NCI-H69 (cell line): ENCODE results near the gene GPHN.

ENCODE experiments used
- DNase-seq: peaks from one replicate; lab custom pipeline; 2025; lab: John Stamatoyannopoulos, UW

The GPHN gene

DNA sequence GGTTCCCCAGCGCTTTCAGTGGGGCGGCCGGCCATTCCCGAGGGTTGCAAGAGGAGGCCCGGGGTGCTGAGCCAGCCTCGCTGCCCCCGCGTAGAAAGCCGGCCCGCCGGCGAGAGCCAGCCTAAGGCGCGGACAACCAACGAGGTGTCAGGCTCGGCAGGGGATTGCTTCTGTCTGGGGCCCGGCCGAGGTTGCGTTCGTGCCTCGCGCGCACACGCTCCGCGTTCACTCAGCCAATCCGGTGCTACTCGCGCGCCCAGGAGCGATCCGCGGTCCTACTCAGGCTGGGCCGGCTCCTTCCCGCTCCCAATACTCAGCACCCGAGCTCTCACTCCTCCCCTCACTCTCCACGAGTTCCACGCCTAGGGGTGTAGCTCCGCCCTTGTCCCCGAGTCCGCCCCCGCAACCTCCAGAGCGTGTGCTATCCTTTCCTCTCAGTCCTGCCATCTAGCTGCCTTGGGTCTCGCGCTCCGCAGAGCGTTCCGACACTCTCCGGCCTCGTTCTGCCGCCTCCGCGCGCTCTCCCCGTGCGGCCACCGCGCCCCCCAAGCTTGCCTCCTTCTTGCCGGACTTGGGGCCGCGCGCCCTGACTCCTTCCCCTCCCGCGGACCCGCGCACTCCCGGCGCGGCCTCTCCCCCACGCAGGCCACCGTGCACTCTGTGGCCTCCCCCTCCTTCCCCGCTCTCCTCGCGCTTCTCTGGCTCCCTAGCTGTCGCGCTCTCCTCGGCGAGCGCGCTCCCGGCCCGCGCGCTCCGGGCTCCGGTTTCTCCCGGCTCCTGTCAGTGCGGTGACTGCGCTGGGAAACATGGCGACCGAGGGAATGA, at the start of gene GPHN:
TSS of gene GPHN (plus strand) at position 426 of the 825 bp plus-strand sequence.
- peak; percentile 74 for DNase-seq

DNA sequence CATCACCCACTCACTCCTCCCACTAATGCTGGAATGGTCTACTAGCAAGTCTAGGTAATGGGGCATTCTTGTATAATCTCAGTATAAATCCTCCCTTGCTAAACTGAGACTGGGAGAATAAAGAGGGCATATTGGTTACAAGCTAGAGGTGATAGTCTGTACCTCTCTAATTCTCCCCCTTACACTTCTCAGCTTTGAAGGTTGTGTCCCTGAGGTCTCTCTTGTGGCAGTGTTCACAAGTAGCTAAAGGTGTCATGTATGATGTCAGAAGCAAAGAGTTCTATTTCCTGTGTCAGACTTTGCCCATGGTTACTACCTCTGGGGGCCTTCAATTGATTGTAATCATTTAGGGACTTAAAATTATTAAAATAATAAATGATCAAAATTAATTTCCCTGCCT, 48.3 kb upstream of the GPHN start:
- DNase-seq: no peak

DNA sequence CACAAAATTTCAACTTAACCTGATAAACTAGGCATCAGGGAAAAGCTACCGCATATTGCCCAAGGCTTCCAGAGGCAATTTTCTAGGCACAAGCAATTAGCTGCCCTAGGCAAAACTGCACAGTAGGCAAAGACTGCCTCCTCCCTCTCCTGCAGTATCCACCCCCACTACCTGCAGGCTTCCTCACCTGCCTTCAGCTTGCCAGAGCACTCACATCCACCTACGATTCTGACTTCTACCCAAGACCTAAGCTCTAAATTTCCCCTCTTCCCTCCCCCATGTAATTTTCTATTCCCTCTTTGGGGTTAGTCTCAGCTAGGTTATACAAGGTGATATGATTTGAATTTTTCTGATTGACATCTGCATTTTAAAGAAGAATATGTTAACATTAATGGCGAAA, 43.7 kb upstream of the GPHN start:
- DNase-seq: no peak

DNA sequence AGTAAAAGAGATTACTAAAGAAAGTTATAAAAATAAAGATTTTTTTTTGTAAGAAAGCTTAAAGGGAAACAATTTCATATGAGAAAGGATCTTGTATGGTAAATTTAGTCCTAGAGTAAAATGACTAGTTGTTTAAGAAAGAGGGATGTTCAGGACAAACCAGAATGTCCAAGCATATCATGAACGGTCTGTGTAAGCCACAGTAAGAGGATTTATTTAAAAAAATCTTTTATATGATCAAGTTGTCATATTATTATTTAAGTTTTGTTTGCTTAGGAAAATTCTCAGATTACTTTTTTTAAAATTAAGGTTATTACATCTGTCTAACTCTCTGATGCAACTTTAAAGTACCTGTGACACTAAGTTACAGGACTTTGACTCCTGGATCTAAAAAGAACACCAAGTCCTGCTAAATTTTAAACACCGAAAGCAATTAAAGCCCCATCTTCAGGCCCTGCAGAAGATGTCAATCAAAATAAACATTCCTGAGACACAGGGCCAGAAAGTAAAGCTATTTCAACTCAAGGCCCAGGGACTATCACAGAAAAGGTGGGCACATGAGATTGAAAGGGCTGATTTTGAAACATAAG, 39.1 kb upstream of the GPHN start:
- DNase-seq: no peak

DNA sequence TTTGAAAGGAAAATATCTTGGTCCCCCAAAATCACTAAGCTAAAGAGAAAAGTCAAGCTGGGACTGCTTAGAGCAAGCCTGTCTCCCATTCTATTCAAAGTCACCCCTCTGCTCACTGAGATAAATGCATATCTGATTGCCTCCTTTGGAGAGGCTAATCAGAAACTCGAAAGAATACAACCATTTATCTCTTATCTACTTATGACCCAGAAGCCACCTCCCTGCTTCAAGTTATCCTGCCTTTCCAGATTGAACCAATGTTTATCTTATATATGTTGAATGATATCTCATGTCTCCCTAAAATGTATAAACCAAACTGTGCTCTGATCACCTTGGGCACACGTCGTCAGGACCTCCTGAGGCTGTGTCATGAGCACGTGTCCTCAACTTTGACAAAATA, 36.4 kb upstream of the GPHN start:
- no peak for DNase-seq

DNA sequence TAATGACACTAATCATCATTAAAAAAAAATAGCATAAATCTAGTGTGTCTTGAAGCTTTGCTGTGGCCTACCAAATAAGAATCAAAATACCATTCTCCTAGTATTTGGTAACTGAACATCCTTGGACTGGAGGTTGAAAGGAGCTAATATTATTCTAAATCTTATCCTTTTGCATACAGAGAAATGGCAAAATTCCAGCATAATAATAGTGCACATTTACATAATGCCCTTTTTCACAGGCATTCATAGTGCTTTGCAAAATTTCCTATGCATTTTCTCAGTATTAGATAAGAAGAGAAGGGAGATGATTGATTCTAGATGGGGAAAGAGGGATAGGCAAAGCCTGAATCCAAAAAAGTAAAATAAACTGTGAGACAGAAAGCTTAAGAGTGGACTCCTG, 35.7 kb upstream of the GPHN start:
- no peak for DNase-seq

DNA sequence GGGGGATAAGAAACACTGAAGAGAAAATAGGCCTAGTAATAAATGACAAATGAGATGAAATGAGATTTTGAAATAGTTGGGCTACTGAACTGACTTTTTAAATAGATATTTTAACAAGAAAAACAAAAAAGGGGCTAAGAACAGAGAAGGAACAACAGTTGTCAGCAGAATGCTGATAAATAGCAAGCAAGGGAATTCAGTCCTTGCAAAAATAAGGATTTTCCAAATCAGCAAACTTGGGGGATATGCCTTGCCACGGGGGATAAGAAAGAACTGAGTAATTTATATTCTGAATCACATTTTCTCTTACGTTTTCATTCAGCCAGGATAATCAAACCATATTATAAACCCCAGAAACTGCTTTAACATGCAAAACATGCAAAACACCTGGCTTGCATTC, 34.7 kb upstream of the GPHN start:
- DNase-seq: no peak

DNA sequence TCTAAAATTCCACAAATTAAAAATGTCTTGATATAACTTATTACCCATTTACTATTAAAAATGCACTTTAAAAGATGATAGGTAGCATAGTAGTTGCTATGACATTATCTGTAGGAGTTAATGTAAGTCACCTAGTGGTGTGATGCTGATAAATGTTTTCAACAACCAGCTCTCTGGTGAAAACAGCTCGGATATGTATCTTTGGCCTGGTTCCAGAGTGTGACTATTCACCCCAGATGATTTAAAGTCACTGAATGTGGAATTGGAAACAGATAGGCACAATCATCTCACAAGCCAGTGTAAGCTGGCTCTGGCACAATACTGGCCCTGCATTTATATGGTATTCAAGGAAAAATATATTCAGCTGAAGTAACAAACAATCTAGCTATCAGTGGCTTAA, 31.0 kb upstream of the GPHN start:
- DNase-seq: no peak

DNA sequence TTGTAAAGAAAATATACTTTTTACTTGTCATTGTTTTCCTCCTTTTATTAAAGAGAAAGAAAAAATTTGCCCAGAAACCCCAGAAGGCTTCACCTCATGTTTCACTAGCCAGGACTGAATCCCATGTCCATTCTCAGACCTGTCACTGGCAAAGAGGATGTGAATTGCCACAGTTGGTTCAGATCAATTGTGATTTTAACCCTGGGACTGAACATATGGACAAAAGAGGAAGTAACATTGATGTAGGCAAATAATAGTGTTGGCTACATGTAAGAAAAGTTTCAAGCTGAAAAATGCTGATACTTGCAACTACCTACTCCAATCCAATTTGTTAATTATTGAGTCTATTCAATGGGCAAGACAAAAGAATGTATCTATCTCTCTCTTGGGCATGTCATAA, 30.4 kb upstream of the GPHN start:
- no peak for DNase-seq

DNA sequence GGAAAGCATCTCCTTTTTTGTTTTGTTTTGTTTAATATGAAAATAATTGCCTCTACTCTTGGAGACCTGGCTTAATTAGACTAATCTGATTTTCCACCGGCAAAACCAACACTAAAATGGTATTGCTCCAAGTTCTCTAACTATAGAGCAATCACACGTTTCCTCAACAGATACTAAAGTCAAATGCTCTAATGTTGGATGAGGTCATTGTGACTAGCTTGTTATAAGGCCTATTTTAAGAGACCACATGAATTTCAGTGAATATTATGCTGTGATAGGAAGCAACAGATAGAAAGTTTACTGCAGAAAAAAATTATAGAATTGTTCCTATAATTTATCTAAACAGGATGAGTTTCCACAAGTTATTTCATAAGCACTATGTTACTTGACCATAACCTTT, 25.1 kb upstream of the GPHN start:
- no peak for DNase-seq

DNA sequence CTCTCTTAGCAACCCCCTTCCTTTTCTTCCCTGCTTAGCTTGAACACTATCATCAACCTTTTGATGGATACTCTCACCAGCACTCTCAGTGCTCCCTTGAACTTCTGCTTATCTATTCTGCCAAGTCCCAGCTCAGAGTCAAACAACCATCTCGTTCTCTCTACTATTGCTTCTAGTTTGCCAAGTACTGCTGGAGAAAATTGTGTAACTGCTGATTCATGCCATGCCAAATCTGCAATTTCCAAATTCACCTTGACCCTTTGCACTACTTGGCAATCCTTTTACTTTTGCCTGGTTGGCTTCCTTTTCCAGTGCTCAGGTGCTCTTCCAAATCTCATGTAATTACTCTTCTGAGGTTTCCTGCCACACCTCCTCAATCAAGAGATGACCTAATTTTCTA, 24.6 kb upstream of the GPHN start:
- no peak for DNase-seq

DNA sequence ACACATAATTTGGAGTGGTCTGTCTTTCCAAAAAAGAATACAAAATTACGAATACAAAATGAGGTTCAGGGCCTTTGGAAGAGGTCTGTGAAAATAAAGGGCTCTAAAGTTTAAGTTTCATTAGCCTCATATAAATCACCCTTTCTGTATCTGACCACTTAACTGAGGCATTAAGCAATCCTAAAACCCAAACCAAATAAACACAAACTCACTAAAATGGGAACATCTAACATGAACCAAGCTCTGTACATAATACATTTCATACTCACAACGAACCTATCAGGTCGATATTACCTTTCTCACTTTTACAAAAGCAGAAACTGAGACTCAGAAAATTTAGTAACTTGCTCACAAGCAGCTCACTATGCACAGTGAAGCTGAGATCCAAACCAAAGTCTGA, 22.9 kb upstream of the GPHN start:
- no peak for DNase-seq

DNA sequence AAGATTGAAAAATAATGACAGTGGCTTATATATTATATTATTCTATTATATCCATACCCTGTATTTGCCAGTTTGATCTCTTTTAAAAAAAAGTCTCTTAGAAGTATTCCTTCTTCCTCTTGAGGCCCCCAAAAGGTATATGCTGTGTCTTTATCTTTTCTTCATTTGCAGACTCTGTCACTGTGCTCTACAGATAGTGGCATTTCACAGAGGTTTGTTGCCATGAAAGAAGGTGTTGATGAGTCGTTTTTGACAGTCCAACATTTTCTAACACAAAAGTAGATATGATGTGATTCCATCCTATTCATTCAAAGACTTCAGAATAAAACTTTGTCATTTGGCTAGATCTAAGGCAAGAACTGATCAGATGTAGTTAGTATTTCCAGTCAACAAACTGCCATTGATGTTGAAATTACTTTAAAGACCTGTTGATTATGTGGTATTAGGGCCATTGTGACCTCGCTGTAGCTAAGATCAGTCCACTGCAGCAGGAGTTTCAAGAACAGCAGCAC, 22.0 kb upstream of the GPHN start, which contains the start of gene CCDC196:
TSS of gene CCDC196 (plus strand) at position 462 of the 512 bp plus-strand sequence. CDS start 132 bp downstream, outside the sequence.
- DNase-seq: no peak

DNA sequence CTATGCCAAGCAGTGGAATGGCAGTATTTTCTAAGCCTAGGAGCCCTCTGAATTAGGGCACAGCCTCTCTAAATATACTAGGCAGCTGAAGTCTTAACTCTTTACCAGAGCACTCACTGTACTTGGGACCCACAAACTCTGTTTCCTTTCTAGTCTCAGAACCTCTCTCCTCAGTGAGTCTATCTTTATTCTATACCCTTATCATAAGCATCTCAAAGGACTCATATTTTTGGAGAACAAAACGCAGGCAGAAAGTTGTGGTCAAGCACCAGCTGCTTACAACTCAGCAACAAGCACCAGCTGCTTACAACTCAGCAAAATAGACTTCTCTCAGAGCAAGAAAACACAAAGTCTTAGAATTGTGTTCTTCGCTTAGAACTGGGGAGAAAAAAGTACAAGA, 20.8 kb upstream of the GPHN start:
- no peak for DNase-seq

DNA sequence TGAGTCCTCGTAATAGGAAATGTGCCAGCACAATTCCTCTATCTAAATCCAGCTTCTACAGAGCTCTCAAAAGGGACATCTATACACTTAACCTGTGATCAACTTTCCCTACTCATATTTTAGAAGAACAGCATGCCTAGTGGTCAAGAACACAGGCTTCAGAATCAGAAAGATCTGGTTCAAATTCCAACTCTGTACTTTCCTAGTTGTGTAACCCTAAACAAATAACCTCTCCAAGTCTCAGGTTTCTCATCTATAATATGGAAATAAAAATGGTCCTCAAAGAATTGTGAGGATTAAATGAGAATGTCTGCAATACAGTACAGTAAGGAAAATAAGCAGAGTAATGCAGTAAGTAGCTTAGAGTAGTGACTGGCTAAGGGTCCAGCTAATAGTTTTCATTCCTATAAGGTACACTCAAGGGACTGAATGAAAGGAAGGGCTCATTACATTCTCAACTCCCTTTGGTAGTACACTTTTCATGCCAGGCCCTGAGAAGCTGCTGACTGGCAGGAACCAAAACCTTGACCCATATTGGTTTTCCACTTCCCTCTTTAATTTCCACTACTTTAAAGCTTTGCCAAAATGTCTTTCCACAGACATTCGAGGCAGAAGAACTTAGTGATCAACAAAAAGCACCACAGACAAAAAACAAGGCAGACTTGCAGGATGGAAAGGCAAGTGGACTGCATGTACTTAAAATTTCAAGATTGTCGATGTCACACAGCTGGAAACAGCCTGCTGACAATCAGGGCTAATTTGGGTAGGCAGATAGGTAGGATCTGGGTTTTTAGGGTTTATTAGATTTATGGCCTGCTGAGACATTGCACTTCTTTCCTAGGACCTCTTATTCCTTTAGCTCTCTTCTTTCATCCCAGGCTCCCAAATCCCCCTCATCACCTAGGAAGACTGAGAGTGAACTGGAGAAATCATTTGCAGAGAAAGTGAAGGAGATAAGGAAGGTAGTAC, 17.5 kb upstream of the GPHN start:
- DNase-seq: no peak

DNA sequence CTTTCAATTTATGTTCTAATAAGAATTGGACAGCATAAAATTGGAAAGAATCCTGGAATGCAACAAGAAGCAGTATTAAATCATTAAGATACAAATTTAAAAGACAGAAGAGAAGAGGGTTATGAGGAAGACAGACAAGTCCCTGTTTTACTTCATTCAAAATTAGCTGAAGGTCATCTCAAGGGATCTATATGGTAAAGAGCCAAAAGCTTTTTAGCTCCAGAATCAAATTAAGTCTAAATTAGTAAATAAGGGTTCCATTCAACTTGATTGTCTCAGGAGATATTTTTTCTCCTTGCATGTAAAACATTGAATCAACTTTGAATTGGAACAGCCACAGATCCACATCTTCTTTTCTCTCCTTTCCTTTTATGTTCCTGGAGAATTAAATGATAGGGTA, 14.2 kb upstream of the GPHN start:
- DNase-seq: no peak

DNA sequence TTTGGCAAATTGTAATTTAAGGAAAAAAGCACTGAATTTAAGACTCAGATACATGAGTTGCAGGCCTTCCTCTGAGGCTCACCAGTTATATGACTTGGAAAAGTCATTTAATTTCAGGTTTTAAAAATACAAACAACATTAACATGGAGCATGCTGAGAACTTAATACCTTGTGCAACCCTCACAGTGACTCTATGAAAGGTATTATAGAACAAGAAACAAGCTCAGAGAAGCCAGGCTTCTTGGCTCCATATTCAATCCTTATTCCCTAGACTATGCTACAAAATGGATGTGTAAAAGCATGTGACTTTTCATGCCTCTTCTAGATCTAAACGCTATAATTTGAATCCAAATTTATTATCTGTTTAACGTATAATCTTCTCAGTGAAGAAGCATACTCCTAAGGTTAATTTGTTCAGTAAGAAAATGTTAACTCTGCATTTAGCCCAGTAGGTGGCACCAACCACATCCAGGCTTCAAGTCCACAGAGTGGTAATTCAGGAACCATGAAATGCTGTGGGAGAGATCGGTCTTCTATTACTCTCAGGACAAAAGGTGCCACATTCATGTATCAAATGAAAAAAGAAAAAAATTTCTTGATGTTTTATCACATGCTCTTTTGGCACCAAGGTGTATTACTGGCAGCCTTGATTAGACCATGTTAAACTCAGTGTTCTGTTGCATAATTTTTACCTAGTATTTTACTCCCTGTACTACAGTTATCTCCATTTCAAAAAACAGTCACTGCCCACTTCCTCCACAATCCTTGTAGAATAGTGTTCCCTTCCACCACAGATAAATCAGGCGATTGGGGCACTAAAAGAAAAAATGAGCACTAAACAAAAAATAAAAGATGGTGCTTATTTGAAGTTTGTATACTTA, 12.5 kb upstream of the GPHN start:
- peak; percentile 59 for DNase-seq

DNA sequence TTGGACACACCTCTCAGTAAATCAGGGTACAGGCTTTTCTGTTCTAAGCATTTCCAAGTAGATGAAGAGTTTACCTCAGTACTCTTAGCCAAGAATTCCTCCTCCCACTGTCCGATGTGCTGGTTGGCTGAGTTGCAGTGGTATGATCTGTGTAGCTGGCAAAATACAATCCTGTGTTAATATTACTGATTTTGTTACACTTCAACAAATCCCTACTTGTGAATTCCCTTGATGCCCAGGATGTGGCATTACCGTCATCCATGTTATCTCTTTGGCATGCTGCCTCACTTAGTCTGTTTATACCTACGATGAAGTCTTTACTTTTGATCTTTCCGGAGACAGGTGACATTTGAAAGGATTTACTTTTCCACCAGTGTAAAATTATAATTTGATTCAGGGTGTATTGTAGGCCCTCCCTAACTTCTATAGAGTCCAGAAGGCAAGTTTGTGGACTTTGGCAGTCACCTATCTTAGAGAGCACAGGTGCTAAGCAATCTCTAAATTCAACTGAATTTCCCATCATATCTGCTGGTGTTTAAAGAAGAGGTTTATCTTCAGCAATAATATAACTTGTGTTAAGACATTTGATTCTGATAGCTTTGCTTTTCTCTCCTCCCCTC, 11.6 kb upstream of the GPHN start:
- DNase-seq: no peak

DNA sequence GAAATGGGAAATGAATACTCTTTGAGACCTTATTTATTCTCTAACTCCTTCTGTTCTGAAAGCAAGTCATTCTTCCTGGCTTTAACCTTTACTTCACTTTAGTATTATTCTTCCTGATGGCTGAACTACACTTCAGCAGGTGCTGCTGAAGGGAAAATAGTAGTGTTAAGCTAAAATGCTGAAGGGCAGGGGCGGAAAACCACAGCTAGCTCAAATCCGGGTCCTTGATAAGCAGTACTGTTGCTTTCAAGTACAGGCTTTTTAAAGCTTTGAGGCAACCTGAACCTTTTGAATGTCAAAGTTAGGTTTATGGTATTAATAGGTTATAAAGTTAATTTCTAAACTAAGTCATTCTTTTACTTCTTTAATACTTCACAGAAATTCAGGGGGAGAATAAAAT, 11.0 kb upstream of the GPHN start:
- DNase-seq: no peak

DNA sequence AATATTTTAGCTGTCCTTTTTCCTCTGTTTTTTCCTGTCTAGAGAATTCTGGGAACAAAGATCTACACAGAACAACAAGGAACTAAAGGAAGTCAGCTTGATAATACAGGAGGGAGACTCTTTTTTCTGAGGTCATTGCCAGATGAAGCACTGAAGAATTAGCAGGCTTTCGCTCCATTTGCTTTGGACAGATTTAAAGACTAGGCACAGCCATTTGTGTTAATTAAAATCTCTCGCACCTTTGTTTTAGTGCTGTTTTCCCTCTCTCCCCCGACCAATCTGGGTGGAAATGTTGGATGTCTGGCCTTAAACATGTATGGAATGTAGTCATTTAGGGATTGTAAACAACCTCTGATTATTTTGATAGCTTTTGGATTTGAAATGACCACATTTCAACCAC, 9.6 kb upstream of the GPHN start:
- no peak for DNase-seq

DNA sequence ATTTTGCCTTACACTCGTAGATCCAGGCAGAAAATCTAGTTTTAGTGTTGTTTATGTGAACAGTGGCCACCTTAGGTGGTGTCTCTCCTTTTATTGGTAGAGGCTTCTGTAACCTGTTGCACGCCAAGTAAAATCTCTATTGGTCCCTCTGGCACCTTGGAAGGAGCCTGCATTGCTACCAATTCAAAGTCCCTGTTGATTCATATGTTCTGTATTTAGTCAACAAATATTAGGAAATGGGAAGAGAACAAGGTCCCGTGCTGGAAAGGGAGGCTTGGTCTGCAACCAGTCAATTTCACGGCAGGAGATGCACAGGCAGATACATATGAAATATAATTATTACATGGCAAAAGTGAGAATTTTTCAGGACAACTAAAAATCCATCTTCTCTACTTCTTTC, 6.4 kb upstream of the GPHN start:
- no peak for DNase-seq
